CD4-positive, alpha-beta T cell treated with Interleukin-17A for 4 hours (primary cell): ENCODE results near the gene UVRAG.

Experiments used
- DNase-seq: peaks from one replicate; pipeline ENCODE4 v3.0.0-alpha.2; 2020; ENCODE audit warnings: mixed read lengths

The UVRAG gene

GRCh38 chr11:75814677-75815344, at the start of gene UVRAG:
Gene UVRAG (plus strand): TSS chr11:75815210. CDS start chr11:75815408, 198 bp downstream.
- DNase-seq: peak; percentile 98

- DNase-seq: no peak
These were observed 48.4 kb upstream of the UVRAG start for GRCh38 chr11:75766443-75767227.

GRCh38 chr11:75767228-75767572, 47.8 kb upstream of the UVRAG start:
- no peak for DNase-seq

- DNase-seq: no peak
These were observed 47.3 kb upstream of the UVRAG start for GRCh38 chr11:75767793-75768111.

GRCh38 chr11:75768112-75768908, 46.7 kb upstream of the UVRAG start, which contains the start of gene DGAT2:
Gene DGAT2 (plus strand): TSS chr11:75768778. CDS start chr11:75768992, 214 bp downstream.
- DNase-seq: peak; percentile 73

GRCh38 chr11:75768909-75769771, 45.9 kb upstream of the UVRAG start:
- no peak for DNase-seq

GRCh38 chr11:75770102-75770501, 44.9 kb upstream of the UVRAG start:
- no peak for DNase-seq

GRCh38 chr11:75771646-75772410, 43.2 kb upstream of the UVRAG start:
- no peak for DNase-seq

- DNase-seq: no peak
These were observed 41.2 kb upstream of the UVRAG start for GRCh38 chr11:75773595-75774353.

- DNase-seq: no peak
These were observed 40.0 kb upstream of the UVRAG start for GRCh38 chr11:75775056-75775455.

- DNase-seq: no peak
These were observed 38.5 kb upstream of the UVRAG start for GRCh38 chr11:75776546-75776945.

GRCh38 chr11:75777461-75778110, 37.4 kb upstream of the UVRAG start:
- DNase-seq: no peak

- DNase-seq: no peak
These were observed 36.0 kb upstream of the UVRAG start for GRCh38 chr11:75778962-75779361.

GRCh38 chr11:75779960-75780359, 35.0 kb upstream of the UVRAG start:
- DNase-seq: no peak

- DNase-seq: no peak
These were observed 34.1 kb upstream of the UVRAG start for GRCh38 chr11:75780888-75781287.

- DNase-seq: no peak
These were observed 33.7 kb upstream of the UVRAG start for GRCh38 chr11:75781296-75781695.

- DNase-seq: no peak
These were observed 33.2 kb upstream of the UVRAG start for GRCh38 chr11:75781831-75782230.

GRCh38 chr11:75782540-75783263, 32.3 kb upstream of the UVRAG start:
- no peak for DNase-seq

GRCh38 chr11:75783416-75784084, 31.5 kb upstream of the UVRAG start:
- no peak for DNase-seq
